HL-60 (cell line): Measurements from ENCODE around the gene HIP1.

Experiments used
- DNase-seq, 2 experiments: peaks; one replicate each; pipeline ENCODE4 v3.0.0-alpha.2; 2010 to 2020; ENCODE audit warnings: low read depth in 1 of 2, low spot score in 1 of 2
- H3K27ac ChIP-seq: fragments of 250-450 bp; sonication (Bioruptor Pico); replicated peaks from 2 replicates; pipeline ENCODE4 v1.5.1; 2020; ENCODE audit warnings: mild to moderate bottlenecking, moderate library complexity
- H3K27me3 ChIP-seq: fragments of 250-450 bp; sonication (Bioruptor Pico); 2 replicates; pipeline ENCODE4 v1.5.1; 2021; ENCODE audit warnings: mild to moderate bottlenecking, moderate library complexity; ENCODE audit not compliant: insufficient read depth, poor library complexity, severe bottlenecking
- H3K4me3 ChIP-seq: replicated peaks from 2 replicates; pipeline ENCODE4 v1.5.1; 2011; ENCODE audit warnings: mild to moderate bottlenecking, control low read depth, low read length; ENCODE audit not compliant: insufficient read depth
- GABPA ChIP-seq: IDR thresholded peaks from 2 replicates; pipeline ENCODE4 v1.6.1; 2012; ENCODE audit warnings: low read depth
- POLR2AphosphoS5 ChIP-seq: IDR thresholded peaks from 2 replicates; pipeline ENCODE4 v1.6.1; 2012; ENCODE audit warnings: low read depth
- SPI1 ChIP-seq: IDR thresholded peaks from 2 replicates; pipeline ENCODE4 v1.6.1; 2012; ENCODE audit warnings: low read depth, mild to moderate bottlenecking, borderline replicate concordance
- TF ChIP-seq, protein P1 (sequence below): IDR thresholded peaks from 2 replicates; pipeline ENCODE4 v1.6.1; 2012; ENCODE audit warnings: low read depth; ENCODE audit not compliant: insufficient replicate concordance
- TF ChIP-seq, protein P2 (sequence below): IDR thresholded peaks from one replicate; pipeline ENCODE4 v1.5.1; 2011; ENCODE audit warnings: low read length, control low read depth, inconsistent platforms; ENCODE audit not compliant: insufficient read depth

The HIP1 gene

DNA sequence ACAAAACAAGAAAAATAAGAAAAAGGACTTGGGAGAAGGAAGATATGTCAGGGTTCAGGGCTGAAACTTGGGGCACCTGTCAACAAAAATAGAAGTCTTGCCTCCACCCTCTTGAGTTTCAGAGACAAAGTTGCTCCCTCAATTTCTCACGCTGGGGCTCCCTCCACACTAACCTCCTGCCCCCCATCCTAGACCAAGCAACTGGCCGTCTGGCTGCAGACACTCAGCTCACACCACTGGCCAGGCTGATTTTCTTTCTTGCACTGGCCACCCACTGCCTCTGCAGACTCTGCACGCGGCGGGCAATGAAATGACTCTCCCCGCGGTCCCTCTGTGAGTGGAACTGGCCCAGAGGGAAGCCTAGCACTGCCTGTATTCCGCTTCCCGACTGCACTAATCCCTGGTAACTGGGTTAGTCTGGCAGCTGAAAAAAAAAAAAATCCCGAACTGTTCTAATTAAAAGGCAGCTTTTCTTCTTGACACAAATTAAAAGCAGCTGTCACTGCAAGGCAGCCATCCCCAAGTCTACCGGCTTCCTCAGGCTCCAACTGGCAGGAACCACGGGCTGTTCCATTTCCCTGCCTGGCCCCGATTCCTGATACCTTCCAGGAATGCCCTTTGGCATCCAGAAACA is 163.1 kb downstream of the HIP1 start:
- TF ChIP-seq, protein P1, sequence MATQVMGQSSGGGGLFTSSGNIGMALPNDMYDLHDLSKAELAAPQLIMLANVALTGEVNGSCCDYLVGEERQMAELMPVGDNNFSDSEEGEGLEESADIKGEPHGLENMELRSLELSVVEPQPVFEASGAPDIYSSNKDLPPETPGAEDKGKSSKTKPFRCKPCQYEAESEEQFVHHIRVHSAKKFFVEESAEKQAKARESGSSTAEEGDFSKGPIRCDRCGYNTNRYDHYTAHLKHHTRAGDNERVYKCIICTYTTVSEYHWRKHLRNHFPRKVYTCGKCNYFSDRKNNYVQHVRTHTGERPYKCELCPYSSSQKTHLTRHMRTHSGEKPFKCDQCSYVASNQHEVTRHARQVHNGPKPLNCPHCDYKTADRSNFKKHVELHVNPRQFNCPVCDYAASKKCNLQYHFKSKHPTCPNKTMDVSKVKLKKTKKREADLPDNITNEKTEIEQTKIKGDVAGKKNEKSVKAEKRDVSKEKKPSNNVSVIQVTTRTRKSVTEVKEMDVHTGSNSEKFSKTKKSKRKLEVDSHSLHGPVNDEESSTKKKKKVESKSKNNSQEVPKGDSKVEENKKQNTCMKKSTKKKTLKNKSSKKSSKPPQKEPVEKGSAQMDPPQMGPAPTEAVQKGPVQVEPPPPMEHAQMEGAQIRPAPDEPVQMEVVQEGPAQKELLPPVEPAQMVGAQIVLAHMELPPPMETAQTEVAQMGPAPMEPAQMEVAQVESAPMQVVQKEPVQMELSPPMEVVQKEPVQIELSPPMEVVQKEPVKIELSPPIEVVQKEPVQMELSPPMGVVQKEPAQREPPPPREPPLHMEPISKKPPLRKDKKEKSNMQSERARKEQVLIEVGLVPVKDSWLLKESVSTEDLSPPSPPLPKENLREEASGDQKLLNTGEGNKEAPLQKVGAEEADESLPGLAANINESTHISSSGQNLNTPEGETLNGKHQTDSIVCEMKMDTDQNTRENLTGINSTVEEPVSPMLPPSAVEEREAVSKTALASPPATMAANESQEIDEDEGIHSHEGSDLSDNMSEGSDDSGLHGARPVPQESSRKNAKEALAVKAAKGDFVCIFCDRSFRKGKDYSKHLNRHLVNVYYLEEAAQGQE: no peak
- TF ChIP-seq GABPA (no peak), SPI1 (no peak)
- no peak for DNase-seq
- no peak overlapping the region for H3K4me3 ChIP-seq
- no peak overlapping the region for H3K27ac ChIP-seq
- H3K27me3 ChIP-seq: no peaks in the 10 kb centered on the region

DNA sequence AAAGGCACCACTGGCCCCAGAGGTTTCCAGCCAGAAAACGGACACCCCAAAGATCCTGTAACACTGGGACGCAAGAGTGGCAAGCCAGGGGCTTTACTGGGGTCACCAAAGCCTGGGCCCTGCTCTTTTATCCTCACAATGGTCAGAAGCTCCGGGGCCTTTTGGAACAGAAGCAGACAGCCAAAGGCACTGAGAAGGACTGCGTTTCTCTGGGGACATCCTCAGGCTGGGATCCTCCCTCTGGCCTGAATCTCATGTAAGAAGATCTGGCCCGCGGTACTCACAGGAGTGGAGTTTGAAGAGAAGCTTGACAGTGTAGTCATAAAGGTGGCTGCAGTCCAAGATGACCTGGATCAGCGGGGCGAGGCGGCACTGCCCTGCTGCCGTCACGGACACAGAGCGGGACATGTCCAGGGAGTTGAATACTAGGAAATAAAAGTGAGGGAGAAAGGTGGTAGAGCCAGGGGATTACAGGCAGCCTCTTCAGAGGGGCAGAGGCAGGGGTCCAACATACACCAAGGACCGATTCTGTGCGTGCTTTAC is 165.2 kb downstream of the HIP1 start:
- TF ChIP-seq, protein P1: no peak
- no peak for TF ChIP-seq GABPA
- TF ChIP-seq SPI1: no peak
- no peak for TF ChIP-seq POLR2AphosphoS5
- TF ChIP-seq, protein P2, sequence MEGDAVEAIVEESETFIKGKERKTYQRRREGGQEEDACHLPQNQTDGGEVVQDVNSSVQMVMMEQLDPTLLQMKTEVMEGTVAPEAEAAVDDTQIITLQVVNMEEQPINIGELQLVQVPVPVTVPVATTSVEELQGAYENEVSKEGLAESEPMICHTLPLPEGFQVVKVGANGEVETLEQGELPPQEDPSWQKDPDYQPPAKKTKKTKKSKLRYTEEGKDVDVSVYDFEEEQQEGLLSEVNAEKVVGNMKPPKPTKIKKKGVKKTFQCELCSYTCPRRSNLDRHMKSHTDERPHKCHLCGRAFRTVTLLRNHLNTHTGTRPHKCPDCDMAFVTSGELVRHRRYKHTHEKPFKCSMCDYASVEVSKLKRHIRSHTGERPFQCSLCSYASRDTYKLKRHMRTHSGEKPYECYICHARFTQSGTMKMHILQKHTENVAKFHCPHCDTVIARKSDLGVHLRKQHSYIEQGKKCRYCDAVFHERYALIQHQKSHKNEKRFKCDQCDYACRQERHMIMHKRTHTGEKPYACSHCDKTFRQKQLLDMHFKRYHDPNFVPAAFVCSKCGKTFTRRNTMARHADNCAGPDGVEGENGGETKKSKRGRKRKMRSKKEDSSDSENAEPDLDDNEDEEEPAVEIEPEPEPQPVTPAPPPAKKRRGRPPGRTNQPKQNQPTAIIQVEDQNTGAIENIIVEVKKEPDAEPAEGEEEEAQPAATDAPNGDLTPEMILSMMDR: no peak
- DNase-seq: no peak
- H3K27ac ChIP-seq: no peak overlapping the region
- no peaks in the 10 kb centered on the region for H3K27me3 ChIP-seq
- H3K4me3 ChIP-seq: no peak overlapping the region

DNA sequence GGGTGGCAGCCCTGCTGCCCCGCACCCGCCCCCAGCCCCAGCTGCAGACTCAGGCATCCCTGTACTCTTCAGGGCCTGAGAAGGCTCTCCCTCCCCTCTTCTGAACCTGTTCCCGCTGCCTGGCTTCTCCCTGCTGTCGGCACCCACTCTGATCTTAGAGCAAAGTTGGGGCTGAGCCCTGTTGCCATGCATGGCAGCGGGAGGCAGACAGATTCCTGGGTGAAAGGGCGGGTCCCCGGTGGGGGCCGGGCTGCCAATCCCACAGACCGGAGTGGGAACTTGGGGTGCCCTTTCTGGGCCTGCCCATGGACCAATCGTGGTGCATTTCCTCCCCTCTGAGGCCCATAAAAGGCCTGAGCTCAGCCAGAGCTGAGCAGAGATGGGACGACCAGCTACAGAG is 165.9 kb downstream of the HIP1 start:
- H3K4me3 ChIP-seq: no peak overlapping the region
- no peak for DNase-seq

DNA sequence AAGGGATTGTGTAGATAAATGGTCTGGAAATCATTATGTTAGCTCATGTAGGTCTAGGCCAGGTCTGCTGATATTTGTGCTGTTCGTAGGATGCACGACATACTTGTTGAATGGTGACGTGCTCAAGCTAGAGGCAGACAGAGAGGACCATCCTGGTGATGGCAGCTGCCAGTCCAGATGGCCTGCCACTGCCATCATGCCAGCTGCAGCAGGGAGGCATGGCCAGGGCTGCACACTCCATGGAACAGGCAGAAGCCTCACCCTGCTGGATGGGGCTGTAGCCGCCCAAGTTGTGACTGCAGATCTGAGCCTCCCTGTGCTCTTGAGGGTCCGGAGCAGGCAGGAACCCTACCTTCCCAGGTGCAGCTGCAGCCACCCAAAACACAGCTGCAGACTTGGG is 166.3 kb downstream of the HIP1 start:
- no peak overlapping the region for H3K4me3 ChIP-seq
- TF ChIP-seq, protein P1: no peak
- no peak for TF ChIP-seq SPI1
- no peak for TF ChIP-seq GABPA
- TF ChIP-seq POLR2AphosphoS5: no peak
- TF ChIP-seq, protein P2: no peak
- no peaks in the 10 kb centered on the region for H3K27me3 ChIP-seq
- no peak for DNase-seq
- H3K27ac ChIP-seq: no peak overlapping the region

More for the DNA sequence above, 165.9 kb downstream of the HIP1 start:
- TF ChIP-seq, protein P1: no peak
- no peak for TF ChIP-seq GABPA
- Histone ChIP-seq H3K27me3 (no peaks in the 10 kb centered on the region), H3K27ac (no peak overlapping the region)
